Activated effector memory CD4-positive, alpha-beta T cell treated with anti-CD3 and anti-CD28 coated beads, Interleukin-2, amount 50 U/mL, for 16 hours (primary cell): ENCODE measurements around the gene ZC3H6.
A peak's percentile ranks its signal among the peaks of the same experiment; 100 is the strongest.

Source experiments
- DNase-seq: peaks from one replicate; pipeline ENCODE4 v3.0.0-alpha.2; 2020

Gene ZC3H6

GRCh38 chr2:112275311-112275886 is at the start of gene ZC3H6:
ZC3H6 (plus strand) TSS chr2:112275597; CDS start chr2:112275995, 398 bp downstream.
- peak; percentile 100 for DNase-seq

GRCh38 chr2:112229348-112229747 is 46.0 kb upstream of the ZC3H6 start:
- DNase-seq = no peak

GRCh38 chr2:112230371-112230770 is 45.0 kb upstream of the ZC3H6 start:
- no peak for DNase-seq

GRCh38 chr2:112239862-112240261 is 35.5 kb upstream of the ZC3H6 start:
- no peak for DNase-seq

- DNase-seq = no peak
Observed at GRCh38 chr2:112242384-112242783, 33.0 kb upstream of the ZC3H6 start.

- no peak for DNase-seq
Observed at GRCh38 chr2:112243233-112243632, 32.2 kb upstream of the ZC3H6 start.

- no peak for DNase-seq
Observed at GRCh38 chr2:112244854-112245253, 30.5 kb upstream of the ZC3H6 start.

- no peak for DNase-seq
Observed at GRCh38 chr2:112251271-112251670, 24.1 kb upstream of the ZC3H6 start.

GRCh38 chr2:112253261-112253815 is 22.1 kb upstream of the ZC3H6 start:
- no peak for DNase-seq

- peak; percentile 99 for DNase-seq
Observed at GRCh38 chr2:112254466-112255240, 20.7 kb upstream of the ZC3H6 start, which contains the start of gene ZC3H8. ZC3H8 (minus strand) TSS chr2:112255042; CDS start chr2:112254981, 61 bp downstream.

- DNase-seq = no peak
Observed at GRCh38 chr2:112255875-112256274, 19.5 kb upstream of the ZC3H6 start.

- no peak for DNase-seq
Observed at GRCh38 chr2:112256654-112257053, 18.7 kb upstream of the ZC3H6 start.

- DNase-seq = no peak
Observed at GRCh38 chr2:112257575-112257974, 17.8 kb upstream of the ZC3H6 start.

- peak; percentile 94 for DNase-seq
Observed at GRCh38 chr2:112259509-112260294, 15.7 kb upstream of the ZC3H6 start.

GRCh38 chr2:112260295-112260625 is 15.1 kb upstream of the ZC3H6 start:
- DNase-seq = no peak

- no peak for DNase-seq
Observed at GRCh38 chr2:112262876-112263275, 12.5 kb upstream of the ZC3H6 start.

GRCh38 chr2:112268547-112268946 is 6.8 kb upstream of the ZC3H6 start:
- DNase-seq = no peak

GRCh38 chr2:112272669-112273068 is 2.7 kb upstream of the ZC3H6 start:
- DNase-seq = no peak

GRCh38 chr2:112273349-112273748 is 2.0 kb upstream of the ZC3H6 start:
- no peak for DNase-seq

- DNase-seq = peak; percentile 92
Observed at GRCh38 chr2:112275887-112276773, 733 bp downstream of the ZC3H6 start.

GRCh38 chr2:112276954-112277353 is 1.6 kb downstream of the ZC3H6 start:
- no peak for DNase-seq

- DNase-seq = no peak
Observed at GRCh38 chr2:112277596-112278220, 2.3 kb downstream of the ZC3H6 start.
